GM18909 (cell line): ENCODE data around the gene KIF26B.

Experiments used
- ATAC-seq: cut with Tn5 transposase; IDR thresholded peaks from one replicate; pipeline ENCODE4 v1.9.1; 2021; ENCODE audit warnings: mild to moderate bottlenecking; ENCODE audit not compliant: unreplicated experiment, poor library complexity

KIF26B gene

GRCh38 chr1:245234217-245235081, 79.7 kb downstream of the KIF26B start:
- ATAC-seq: no peak

DNA sequence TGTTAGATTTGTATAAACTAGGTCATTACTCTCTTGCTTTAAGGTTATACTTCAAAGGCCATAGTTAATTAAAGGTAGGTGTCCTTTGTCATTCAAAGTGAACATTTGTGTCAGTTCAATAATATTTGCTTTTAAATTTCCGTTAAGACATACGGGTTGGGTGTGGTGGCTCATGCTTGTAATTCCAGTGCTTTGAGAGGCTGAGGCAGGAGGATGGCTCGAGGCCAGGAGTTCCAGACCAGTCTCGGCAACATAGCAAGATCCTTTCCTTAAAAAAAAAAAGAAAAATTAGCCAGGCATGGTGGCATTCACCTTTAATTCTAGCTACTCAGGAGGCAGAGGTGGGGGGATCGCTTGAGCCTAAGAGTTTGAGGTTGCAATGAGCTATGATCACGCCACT, 80.4 kb downstream of the KIF26B start:
- no peak for ATAC-seq

DNA sequence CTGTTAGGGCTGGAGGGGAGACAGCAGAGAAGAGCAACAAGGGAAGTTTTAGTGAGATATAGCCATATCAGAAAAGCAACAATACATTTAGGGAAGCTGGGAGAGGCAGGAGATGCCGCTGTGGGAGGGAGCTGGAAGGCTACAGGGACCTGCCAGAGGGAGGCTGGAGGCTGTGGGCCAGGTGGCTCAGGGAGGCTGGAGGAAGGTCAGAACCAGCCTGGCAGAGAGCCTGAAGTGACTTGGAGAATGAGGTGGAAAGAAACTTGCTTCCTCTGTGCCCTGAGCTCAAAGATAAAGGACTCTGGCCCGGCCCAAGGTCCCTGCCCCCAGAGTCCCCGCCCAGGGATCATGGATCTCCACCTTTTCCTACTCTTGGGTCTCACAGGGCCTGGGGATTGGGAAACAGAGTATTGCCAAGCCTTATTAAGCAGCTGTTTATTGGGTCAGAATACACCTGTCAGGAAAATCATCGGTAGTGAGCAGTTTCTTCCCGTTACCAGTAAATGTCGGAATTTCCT, 85.9 kb downstream of the KIF26B start:
- ATAC-seq: no peak

GRCh38 chr1:245241526-245242130, 86.8 kb downstream of the KIF26B start:
- no peak for ATAC-seq

DNA sequence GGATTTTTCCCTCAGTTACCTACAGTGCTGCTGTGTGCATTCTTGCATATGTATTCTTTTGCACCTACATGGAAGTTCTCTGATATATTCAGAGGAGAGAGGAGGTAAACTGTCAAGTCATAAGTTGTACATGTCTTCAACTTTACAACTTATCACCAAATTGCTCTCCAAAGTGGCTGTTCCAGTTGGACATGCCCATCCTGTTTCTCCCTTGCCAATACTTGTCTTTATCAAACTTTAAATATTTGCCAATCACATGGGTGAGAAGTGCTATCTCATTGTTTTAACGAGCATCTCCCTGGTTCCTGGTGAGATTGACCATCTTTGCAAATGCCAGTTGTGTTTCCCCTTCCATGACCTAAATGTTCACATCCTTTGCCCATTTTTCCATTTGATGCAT, 88.2 kb downstream of the KIF26B start:
- ATAC-seq: no peak

GRCh38 chr1:245245021-245245667, 90.4 kb downstream of the KIF26B start:
- ATAC-seq: no peak

- ATAC-seq: no peak
Observed at GRCh38 chr1:245246433-245246832, 91.6 kb downstream of the KIF26B start.

- ATAC-seq: no peak
Observed at GRCh38 chr1:245247356-245247755, 92.6 kb downstream of the KIF26B start.

GRCh38 chr1:245247801-245248200, 93.0 kb downstream of the KIF26B start:
- ATAC-seq: no peak

GRCh38 chr1:245248231-245248731, 93.5 kb downstream of the KIF26B start:
- ATAC-seq: no peak

- ATAC-seq: no peak
Observed at GRCh38 chr1:245255783-245256182, 101.0 kb downstream of the KIF26B start.

DNA sequence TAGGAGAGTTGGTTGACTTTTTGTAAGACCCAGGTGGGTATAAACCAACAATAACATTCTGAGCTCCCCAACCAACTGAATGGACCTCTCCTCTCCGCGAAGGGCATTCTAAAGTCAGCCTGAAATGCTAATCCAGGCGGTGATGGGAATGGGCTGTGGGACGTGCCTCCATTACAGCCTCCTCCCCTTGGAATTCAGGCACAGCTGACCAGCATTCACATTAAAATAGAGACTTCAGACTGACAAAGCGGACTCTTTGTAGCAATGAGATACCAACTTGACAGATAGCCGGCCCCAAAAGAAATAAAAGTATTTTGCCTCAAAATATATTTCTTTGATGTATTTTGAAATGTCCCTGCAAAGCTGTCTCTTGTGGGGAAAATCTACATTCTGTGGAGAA, 101.7 kb downstream of the KIF26B start:
- ATAC-seq: no peak

- no peak for ATAC-seq
Observed at GRCh38 chr1:245258271-245258920, 103.6 kb downstream of the KIF26B start.

- no peak for ATAC-seq
Observed at GRCh38 chr1:245260110-245260882, 105.5 kb downstream of the KIF26B start.

GRCh38 chr1:245260883-245261282, 106.1 kb downstream of the KIF26B start:
- ATAC-seq: no peak

DNA sequence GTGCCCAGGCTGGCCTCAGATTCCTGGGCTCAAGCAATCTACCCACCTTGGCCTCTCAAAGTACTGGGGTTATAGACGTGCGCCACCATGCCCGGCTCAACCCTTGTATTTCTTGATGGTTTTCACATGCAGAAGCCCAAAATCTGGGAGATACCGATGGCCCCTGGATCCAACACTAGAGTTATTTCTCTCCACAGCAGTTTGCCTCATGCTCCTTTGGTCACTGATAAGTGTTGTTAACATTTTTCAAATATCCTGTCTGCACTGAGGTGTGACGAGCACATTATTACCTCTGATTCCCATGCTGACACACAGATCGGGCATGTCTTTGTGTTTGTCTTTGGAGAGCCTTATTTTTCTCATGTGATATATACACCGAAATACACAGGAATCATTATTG, 107.0 kb downstream of the KIF26B start:
- no peak for ATAC-seq

GRCh38 chr1:245263529-245264095, 108.8 kb downstream of the KIF26B start:
- no peak for ATAC-seq

DNA sequence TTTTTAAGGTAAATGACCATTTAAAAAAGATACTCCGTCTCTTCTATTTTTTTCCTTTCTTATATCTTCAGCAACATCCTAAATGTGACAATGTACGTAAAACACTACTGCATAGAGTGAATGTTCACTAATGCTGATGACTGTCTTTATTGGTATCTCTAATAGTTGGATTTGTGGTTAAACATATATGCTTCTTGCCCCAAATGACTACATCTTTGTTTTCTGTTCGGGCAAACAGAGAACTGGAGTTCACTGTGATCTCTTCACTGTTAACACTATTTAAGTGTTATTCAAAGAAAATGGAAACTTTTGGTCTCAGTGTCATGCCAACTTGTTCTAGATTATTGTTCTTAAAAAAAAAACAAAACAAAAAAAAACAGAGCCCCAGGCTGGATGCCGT, 109.4 kb downstream of the KIF26B start:
- ATAC-seq: no peak

- no peak for ATAC-seq
Observed at GRCh38 chr1:245266105-245266504, 111.3 kb downstream of the KIF26B start.
